Smooth muscle cell (in vitro differentiated cells): ENCODE measurements around the gene SCAP. TPM values are rescaled to one million over a fixed set of nuclear protein-coding genes. Genes with fewer than 3 reads are reported as not detected.

ENCODE experiments used
- DNase-seq: peaks from one replicate; lab custom pipeline; 2025; ENCODE audit not compliant: unreplicated experiment; lab: John Stamatoyannopoulos, UW
- H2AFZ ChIP-seq: fragments of 200-600 bp; sonication (generic); 2 replicates; pipeline ENCODE4 v1.6.0; 2016; ENCODE audit warnings: antibody characterized with exemption, low read depth, mild to moderate bottlenecking
- H3F3A ChIP-seq: fragments of 200-600 bp; sonication (generic); 2 replicates; pipeline ENCODE4 v1.6.0; 2017; ENCODE audit warnings: antibody characterized with exemption, low read depth
- H3K27ac ChIP-seq: fragments of 200-600 bp; sonication (generic); 2 replicates; pipeline ENCODE4 v1.5.1; 2016; ENCODE audit warnings: low read depth, mild to moderate bottlenecking
- H3K27me3 ChIP-seq: fragments of 200-600 bp; sonication (generic); 2 replicates; pipeline ENCODE4 v1.6.1; 2016; ENCODE audit warnings: low read depth, mild to moderate bottlenecking
- H3K36me3 ChIP-seq: fragments of 200-600 bp; sonication (generic); 2 replicates; pipeline ENCODE4 v1.5.1; 2016; ENCODE audit warnings: low read depth
- H3K4me1 ChIP-seq: fragments of 200-600 bp; sonication (generic); 2 replicates; pipeline ENCODE4 v1.5.1; 2016; ENCODE audit warnings: low read depth
- H3K4me2 ChIP-seq: fragments of 200-600 bp; sonication (generic); 2 replicates; pipeline ENCODE4 v1.6.0; 2016; ENCODE audit warnings: mild to moderate bottlenecking
- H3K4me3 ChIP-seq: fragments of 200-600 bp; sonication (generic); 2 replicates; pipeline ENCODE4 v1.5.1; 2016; ENCODE audit warnings: mild to moderate bottlenecking
- H3K79me2 ChIP-seq: fragments of 200-600 bp; sonication (generic); 2 replicates; pipeline ENCODE4 v1.6.0; 2016; ENCODE audit warnings: low read depth, mild to moderate bottlenecking
- H3K9ac ChIP-seq: fragments of 200-600 bp; sonication (generic); 2 replicates; pipeline ENCODE4 v1.6.0; 2016; ENCODE audit warnings: low read depth
- H3K9me3 ChIP-seq: fragments of 200-600 bp; sonication (generic); replicated peaks from 2 replicates; pipeline ENCODE4 v1.5.1; 2016; ENCODE audit warnings: low read depth
- H4K20me1 ChIP-seq: fragments of 200-600 bp; sonication (generic); 2 replicates; pipeline ENCODE4 v1.6.0; 2016; ENCODE audit warnings: low read depth
- WGBS: methylation state at CpG from one replicate; pipeline ENCODE4 v1.1.7; 2016; ENCODE audit warnings: low lambda C conversion rate; 5-methylcytosine and 5-hydroxymethylcytosine counted together
- polyA plus RNA-seq: library from polyadenylated mRNA; unstranded; fragments of >200 nt; fragmentation: Nextera tagmentation; extraction: Ambion mirVana; gene quantifications from 2 replicates; pipeline ENCODE4 v1.2.1, GENCODE V29; 2016
- total RNA-seq: library from RNA; depleted of rRNA; stranded (reverse); fragments of >200 nt; gene quantifications from 2 replicates; pipeline ENCODE4 v1.2.3, GENCODE V29; 2014
- TF ChIP-seq, protein P1 (sequence below): fragments of 200-600 bp; sonication (generic); IDR thresholded peaks from 2 replicates; pipeline ENCODE4 v1.5.1; 2017; ENCODE audit warnings: borderline replicate concordance, mild to moderate bottlenecking, antibody characterized with exemption; ENCODE audit not compliant: insufficient read depth, poor library complexity, severe bottlenecking

SCAP gene
- total and polyA plus RNA-seq, 2 experiments from 2014 or later: 29.2 to 31.0 TPM

GRCh38 chr3:47399531-47400270 lies 76.0 kb downstream of the SCAP start:
- peaks cover 22% of the 10 kb centered on the region for H3K79me2 ChIP-seq
- no peak for DNase-seq
- no peaks in the 10 kb centered on the region for H3K27me3 ChIP-seq
- no peaks in the 10 kb centered on the region for H3K4me1 ChIP-seq
- H4K20me1 ChIP-seq: peaks cover 99% of the 10 kb centered on the region
- no peak overlapping the region for H3K4me3 ChIP-seq
- TF ChIP-seq, protein P1, sequence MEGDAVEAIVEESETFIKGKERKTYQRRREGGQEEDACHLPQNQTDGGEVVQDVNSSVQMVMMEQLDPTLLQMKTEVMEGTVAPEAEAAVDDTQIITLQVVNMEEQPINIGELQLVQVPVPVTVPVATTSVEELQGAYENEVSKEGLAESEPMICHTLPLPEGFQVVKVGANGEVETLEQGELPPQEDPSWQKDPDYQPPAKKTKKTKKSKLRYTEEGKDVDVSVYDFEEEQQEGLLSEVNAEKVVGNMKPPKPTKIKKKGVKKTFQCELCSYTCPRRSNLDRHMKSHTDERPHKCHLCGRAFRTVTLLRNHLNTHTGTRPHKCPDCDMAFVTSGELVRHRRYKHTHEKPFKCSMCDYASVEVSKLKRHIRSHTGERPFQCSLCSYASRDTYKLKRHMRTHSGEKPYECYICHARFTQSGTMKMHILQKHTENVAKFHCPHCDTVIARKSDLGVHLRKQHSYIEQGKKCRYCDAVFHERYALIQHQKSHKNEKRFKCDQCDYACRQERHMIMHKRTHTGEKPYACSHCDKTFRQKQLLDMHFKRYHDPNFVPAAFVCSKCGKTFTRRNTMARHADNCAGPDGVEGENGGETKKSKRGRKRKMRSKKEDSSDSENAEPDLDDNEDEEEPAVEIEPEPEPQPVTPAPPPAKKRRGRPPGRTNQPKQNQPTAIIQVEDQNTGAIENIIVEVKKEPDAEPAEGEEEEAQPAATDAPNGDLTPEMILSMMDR: no peak
- peak overlapping the region; percentile 34 for H3K4me2 ChIP-seq
- H3K36me3 ChIP-seq: no peaks in the 10 kb centered on the region
- no peaks in the 10 kb centered on the region for H3K9me3 ChIP-seq
- no peak overlapping the region for H3K9ac ChIP-seq
- peaks cover 3% of the 10 kb centered on the region for H3F3A ChIP-seq
- peak overlapping the region; percentile 17 for H3K27ac ChIP-seq
- WGBS: 54% methylated on average over 9 of the region's 9 CpGs
- no peak overlapping the region for H2AFZ ChIP-seq

DNA sequence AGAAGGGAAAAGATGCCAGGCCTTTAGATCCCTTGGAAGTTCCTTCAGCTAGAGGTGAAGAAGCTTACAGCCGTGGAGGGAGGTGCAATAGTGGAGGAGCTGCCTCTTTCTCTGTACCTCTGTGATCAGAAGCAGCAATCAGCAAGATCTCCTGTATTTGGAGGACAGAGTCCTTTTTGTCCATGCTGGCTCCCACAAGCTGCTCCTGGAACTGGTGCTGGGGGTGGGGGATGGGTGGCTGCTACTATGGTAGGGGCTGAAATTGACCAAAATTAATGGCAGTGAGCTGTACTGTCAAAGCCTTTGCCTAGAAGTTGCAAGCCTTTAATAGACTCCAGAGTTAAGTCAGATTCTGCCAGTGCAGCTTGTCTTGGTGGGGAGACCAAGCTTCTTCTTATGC lies 76.7 kb downstream of the SCAP start:
- Histone ChIP-seq H3K27ac (peak overlapping the region; percentile 17), H4K20me1 (peaks cover 99% of the 10 kb centered on the region), H3K27me3 (no peaks in the 10 kb centered on the region), H3K9ac (no peak overlapping the region), H3K4me3 (no peak overlapping the region), H3K4me2 (peak overlapping the region; percentile 34), H3K9me3 (no peaks in the 10 kb centered on the region), H3F3A (peaks cover 3% of the 10 kb centered on the region), H3K36me3 (no peaks in the 10 kb centered on the region), H3K4me1 (no peaks in the 10 kb centered on the region), H2AFZ (no peak overlapping the region), H3K79me2 (peaks cover 23% of the 10 kb centered on the region)
- 95% methylated on average over 1 of the region's 1 CpG for WGBS
- no peak for DNase-seq
- TF ChIP-seq, protein P1: no peak

DNA sequence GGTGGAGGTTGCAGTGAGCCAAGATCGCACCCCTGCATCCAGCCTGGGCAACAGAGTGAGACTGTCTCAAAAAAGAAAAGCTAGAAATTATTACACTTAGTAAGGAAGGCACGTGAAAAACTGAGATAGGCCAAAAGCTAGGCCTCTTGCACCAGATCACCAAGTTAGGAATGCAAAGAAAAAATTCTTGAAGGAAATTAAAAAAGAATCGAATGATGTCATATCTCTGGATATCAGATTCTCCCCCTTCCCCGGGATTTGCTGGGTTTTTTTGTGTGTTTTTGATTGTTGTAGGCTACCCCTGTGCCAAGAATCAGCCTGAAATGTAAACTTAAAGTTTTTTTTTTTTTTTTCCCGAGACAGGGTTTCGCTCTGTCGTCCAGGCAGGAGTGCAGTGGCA lies 77.5 kb downstream of the SCAP start:
- H3K27me3 ChIP-seq: no peaks in the 10 kb centered on the region
- no peak overlapping the region for H3K4me3 ChIP-seq
- H3K9ac ChIP-seq: no peak overlapping the region
- no peaks in the 10 kb centered on the region for H3K9me3 ChIP-seq
- 93% methylated on average over 7 of the region's 7 CpGs for WGBS
- peaks cover 3% of the 10 kb centered on the region for H3F3A ChIP-seq
- DNase-seq: no peak
- H3K4me2 ChIP-seq: no peak overlapping the region
- H3K4me1 ChIP-seq: no peaks in the 10 kb centered on the region
- TF ChIP-seq, protein P1: no peak
- no peaks in the 10 kb centered on the region for H3K36me3 ChIP-seq
- H3K79me2 ChIP-seq: peaks cover 30% of the 10 kb centered on the region
- no peak overlapping the region for H3K27ac ChIP-seq
- no peak overlapping the region for H2AFZ ChIP-seq
- peaks cover 99% of the 10 kb centered on the region for H4K20me1 ChIP-seq

GRCh38 chr3:47394881-47395280 lies 80.9 kb downstream of the SCAP start:
- no peaks in the 10 kb centered on the region for H3K4me1 ChIP-seq
- no peak overlapping the region for H3K4me2 ChIP-seq
- peaks cover 3% of the 10 kb centered on the region for H3F3A ChIP-seq
- H3K36me3 ChIP-seq: no peaks in the 10 kb centered on the region
- 78% methylated on average over 3 of the region's 3 CpGs for WGBS
- no peaks in the 10 kb centered on the region for H3K27me3 ChIP-seq
- no peak overlapping the region for H3K27ac ChIP-seq
- H2AFZ ChIP-seq: no peak overlapping the region
- H3K79me2 ChIP-seq: peaks cover 48% of the 10 kb centered on the region
- peaks cover 100% of the 10 kb centered on the region for H4K20me1 ChIP-seq
- TF ChIP-seq, protein P1: no peak
- no peak for DNase-seq
- no peak overlapping the region for H3K9ac ChIP-seq
- no peak overlapping the region for H3K4me3 ChIP-seq
- H3K9me3 ChIP-seq: no peaks in the 10 kb centered on the region
